IMR-90 (cell line): ENCODE results near the gene MAGEA3. TPM values are rescaled to one million over a fixed set of nuclear protein-coding genes. Genes with fewer than 3 reads are reported as not detected.

Experiments used
- ATAC-seq: fragments of 200-7000 bp; cut with Tn5 transposase; 2 replicates; pipeline ENCODE4 v1.9.1; 2020; ENCODE audit warnings: low read depth, mild to moderate bottlenecking, moderate library complexity
- BruUV-seq: library from RNA; stranded (reverse); fragments of 400-500 nt; replicated peaks from 2 replicates; lab custom pipeline; 2021; lab: Mats Ljungman, UMichigan
- CTCF ChIA-PET: fragments of 300-600 bp; formaldehyde crosslinking; extraction: SDS; loops from one replicate; lab custom pipeline; 2021; ENCODE audit warnings: antibody characterized with exemption; lab: Yijun Ruan, JAX
- POLR2A ChIA-PET: fragments of 300-600 bp; sonication (Branson Sonifier 250); formaldehyde crosslinking; loops from one replicate; lab custom pipeline; 2022; ENCODE audit warnings: antibody characterized with exemption; ENCODE audit not compliant: unreplicated experiment; lab: Charles Lee
- DNase-seq: peaks from one replicate; pipeline ENCODE4 v3.0.0; 2013
- H2AFZ ChIP-seq: replicated peaks from 2 replicates; pipeline ENCODE3; 2013; ENCODE audit warnings: low read length, mild to moderate bottlenecking; ENCODE audit not compliant: poor library complexity
- H2AK5ac ChIP-seq: 2 replicates; pipeline ENCODE4 v1.6.1; 2013; ENCODE audit warnings: low read depth, low read length, inconsistent platforms
- H2AK9ac ChIP-seq: replicated peaks from 2 replicates; pipeline ENCODE3; 2013; ENCODE audit warnings: mild to moderate bottlenecking, low read depth, low read length, moderate library complexity; ENCODE audit not compliant: poor library complexity
- H2BK120ac ChIP-seq: 2 replicates; pipeline ENCODE4 v1.6.1; 2013; ENCODE audit warnings: low read depth, low read length, inconsistent platforms
- H2BK15ac ChIP-seq: 3 replicates; pipeline ENCODE4 v1.6.1; 2013; ENCODE audit warnings: low read depth, low read length, inconsistent platforms
- H2BK20ac ChIP-seq: 2 replicates; pipeline ENCODE4 v1.6.1; 2013; ENCODE audit warnings: low read depth, mild to moderate bottlenecking, inconsistent platforms, low read length, moderate library complexity
- H2BK5ac ChIP-seq: 2 replicates; pipeline ENCODE4 v1.6.1; 2013; ENCODE audit warnings: mild to moderate bottlenecking, low read depth, low read length, inconsistent platforms; ENCODE audit not compliant: poor library complexity, severe bottlenecking
- H3K14ac ChIP-seq: replicated peaks from 2 replicates; pipeline ENCODE4 v1.6.1; 2013; ENCODE audit warnings: low read depth, low read length, inconsistent platforms
- H3K18ac ChIP-seq: 2 replicates; pipeline ENCODE4 v1.6.1; 2013; ENCODE audit warnings: low read depth, low read length, control low read depth
- H3K23ac ChIP-seq: 2 replicates; pipeline ENCODE4 v1.6.1; 2013; ENCODE audit warnings: low read depth, low read length, inconsistent platforms
- H3K27ac ChIP-seq: 2 replicates; pipeline ENCODE4 v1.5.1; 2013; ENCODE audit warnings: mild to moderate bottlenecking, control low read depth, low read length; ENCODE audit not compliant: insufficient read depth
- H3K27me3 ChIP-seq: 2 replicates; pipeline ENCODE4 v1.6.1; 2013; ENCODE audit warnings: low read length; ENCODE audit not compliant: control insufficient read depth, insufficient read depth
- H3K36me3 ChIP-seq: 2 replicates; pipeline ENCODE4 v1.6.1; 2013; ENCODE audit warnings: low read length, mixed read lengths; ENCODE audit not compliant: control insufficient read depth, insufficient read depth
- H3K4ac ChIP-seq: 2 replicates; pipeline ENCODE4 v1.6.1; 2013; ENCODE audit warnings: low read depth, low read length, inconsistent platforms
- H3K4me1 ChIP-seq: 2 replicates; pipeline ENCODE4 v1.6.1; 2013; ENCODE audit warnings: low read length, mixed read lengths; ENCODE audit not compliant: control insufficient read depth, insufficient read depth
- H3K4me2 ChIP-seq: 2 replicates; pipeline ENCODE4 v1.6.1; 2013; ENCODE audit warnings: low read depth, mild to moderate bottlenecking, control low read depth, low read length, moderate library complexity
- H3K4me3 ChIP-seq: 2 replicates; pipeline ENCODE4 v1.5.1; 2013; ENCODE audit warnings: low read depth, mild to moderate bottlenecking, control low read depth, low read length, moderate library complexity; ENCODE audit not compliant: insufficient read depth
- H3K56ac ChIP-seq: 2 replicates; pipeline ENCODE4 v1.6.1; 2013; ENCODE audit warnings: low read length, inconsistent platforms; ENCODE audit not compliant: insufficient read depth; ENCODE audit errors: extremely low read depth
- H3K79me1 ChIP-seq, 2 experiments: 2 replicates each; pipeline ENCODE4 v1.6.1; 2013; ENCODE audit warnings: low read length in 2 of 2, inconsistent platforms in 1 of 2, low read depth in 1 of 2
- H3K9ac ChIP-seq: 2 replicates; pipeline ENCODE4 v1.6.1; 2013; ENCODE audit warnings: low read depth, low read length, control low read depth
- H3K9me1 ChIP-seq: 2 replicates; pipeline ENCODE4 v1.6.1; 2013; ENCODE audit warnings: low read length, inconsistent platforms; ENCODE audit not compliant: insufficient read depth
- H3K9me3 ChIP-seq: 2 replicates; pipeline ENCODE4 v1.6.1; 2013; ENCODE audit warnings: low read length; ENCODE audit not compliant: control insufficient read depth, insufficient read depth
- H4K20me1 ChIP-seq: 2 replicates; pipeline ENCODE4 v1.6.1; 2013; ENCODE audit warnings: low read length, inconsistent platforms; ENCODE audit not compliant: insufficient read depth
- H4K5ac ChIP-seq: 2 replicates; pipeline ENCODE4 v1.6.1; 2013; ENCODE audit warnings: mild to moderate bottlenecking, low read depth, low read length, control low read depth
- H4K8ac ChIP-seq, 2 experiments: 2 replicates each; pipeline ENCODE4 v1.6.1; 2013; ENCODE audit warnings: low read depth in 2 of 2, low read length in 2 of 2, control low read depth in 1 of 2, inconsistent platforms in 1 of 2
- H4K91ac ChIP-seq: 2 replicates; pipeline ENCODE4 v1.6.1; 2013; ENCODE audit warnings: low read depth, low read length, inconsistent platforms; ENCODE audit not compliant: insufficient read depth
- BHLHE40 ChIP-seq: fragments of 150-350 bp; IDR thresholded peaks from 2 replicates; pipeline ENCODE4 v1.6.1; 2016; ENCODE audit warnings: mild to moderate bottlenecking, low read depth, low read length
- CEBPB ChIP-seq: IDR thresholded peaks from 2 replicates; pipeline ENCODE4 v1.6.1; 2012; ENCODE audit warnings: low read depth, low read length, improper control_type of control experiment
- CHD1 ChIP-seq: IDR thresholded peaks from 2 replicates; pipeline ENCODE4 v1.6.1; 2012; ENCODE audit warnings: low read depth, low read length, improper control_type of control experiment
- MAFK ChIP-seq: IDR thresholded peaks from 2 replicates; pipeline ENCODE4 v1.6.1; 2012; ENCODE audit warnings: low read depth, low read length, improper control_type of control experiment
- MAZ ChIP-seq: IDR thresholded peaks from 2 replicates; pipeline ENCODE4 v1.6.1; 2012; ENCODE audit warnings: low read depth, mild to moderate bottlenecking, low read length, improper control_type of control experiment, moderate library complexity, borderline replicate concordance
- MXI1 ChIP-seq: IDR thresholded peaks from 2 replicates; pipeline ENCODE4 v1.6.1; 2012; ENCODE audit warnings: low read depth, mild to moderate bottlenecking, low read length, moderate library complexity, borderline replicate concordance
- POLR2A ChIP-seq: IDR thresholded peaks from 2 replicates; pipeline ENCODE4 v1.6.1; 2012; ENCODE audit warnings: mild to moderate bottlenecking, low read depth, low read length
- RAD21 ChIP-seq: IDR thresholded peaks from 2 replicates; pipeline ENCODE4 v1.6.1; 2012; ENCODE audit warnings: low read length, improper control_type of control experiment
- SMC3 ChIP-seq: fragments of 150-350 bp; IDR thresholded peaks from 2 replicates; pipeline ENCODE4 v1.6.1; 2016; ENCODE audit warnings: low read depth, mild to moderate bottlenecking, antibody characterized with exemption, low read length, moderate library complexity
- USF2 ChIP-seq: fragments of 150-350 bp; IDR thresholded peaks from 2 replicates; pipeline ENCODE4 v1.6.1; 2017; ENCODE audit warnings: mild to moderate bottlenecking, antibody characterized with exemption, low read length, low read depth
- WGBS, 2 experiments: methylation state at CpG; one replicate each; pipeline versions ENCODE4 v1.1.5 to v1.1.7; 2013; ENCODE audit warnings: missing lambda C conversion rate in 2 of 2; ENCODE audit not compliant: insufficient read length in 1 of 2; ENCODE audit errors: extremely low coverage in 2 of 2; 5-methylcytosine and 5-hydroxymethylcytosine counted together
- dilution Hi-C: fragments of 300-500 bp; cut with HindIII; formaldehyde crosslinking; loops from one replicate; pipeline ENCODE4 v1.14.3; 2018; ENCODE audit warnings: low sequenced_read_pairs; ENCODE audit not compliant: unreplicated experiment
- in situ Hi-C: fragments of 300-500 bp; cut with MboI; formaldehyde crosslinking; loops from 3 replicates; pipeline ENCODE4 v1.14.3; 2019; ENCODE audit warnings: low sequenced_read_pairs, inconsistent platforms, mixed read lengths
- intact Hi-C: fragments of 100-400 bp; cut with micrococcal nuclease; formaldehyde crosslinking; loops from 2 replicates; pipeline ENCODE4 v1.10.0; 2022
- polyA plus RNA-seq, 3 experiments: library from polyadenylated mRNA; depleted of rRNA; stranded (reverse); fragments of >200 nt; gene quantifications; 2 replicates each; pipeline ENCODE4 v1.2.3, GENCODE V29; 2012; ENCODE audit warnings: low replicate concordance in 1 of 3
- total RNA-seq: library from RNA; depleted of rRNA; stranded (reverse); fragments of >200 nt; gene quantifications from 2 replicates; pipeline ENCODE4 v1.2.3, GENCODE V29; 2012
- TF ChIP-seq, protein P1 (sequence below): fragments of 150-350 bp; IDR thresholded peaks from 2 replicates; pipeline ENCODE4 v1.6.1; 2016; ENCODE audit warnings: low read depth, mild to moderate bottlenecking, low read length, moderate library complexity, borderline replicate concordance

The MAGEA3 gene
- total and polyA plus RNA-seq, 2 of the 4 experiments (the other 2 are of a cell fraction): not detected

DNA sequence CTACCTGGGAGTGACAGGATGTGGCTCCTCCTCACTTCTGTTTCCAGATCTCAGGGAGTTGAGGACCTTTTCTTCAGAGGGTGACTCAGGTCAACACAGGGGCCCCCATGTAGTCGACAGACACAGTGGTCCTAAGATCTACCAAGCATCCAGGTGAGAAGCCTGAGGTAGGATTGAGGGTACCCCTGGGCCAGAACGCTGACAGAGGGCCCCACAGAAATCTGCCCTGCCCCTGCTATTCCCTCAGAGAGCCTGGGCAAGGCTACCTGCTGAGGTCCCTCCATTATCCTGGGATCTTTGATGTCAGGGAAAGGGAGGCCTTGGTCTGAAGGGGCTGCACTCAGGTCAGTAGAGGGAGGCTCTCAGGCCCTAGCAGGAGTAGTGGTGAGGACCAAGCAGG lies 36.5 kb downstream of the MAGEA3 start:
- H2AK9ac ChIP-seq: no peak overlapping the region
- no peaks in the 10 kb centered on the region; the same call in 1 of the 2 replicates for H3K9me3 ChIP-seq
- no peak overlapping the region for H2BK120ac ChIP-seq
- no peak overlapping the region for H3K9ac ChIP-seq
- no peak overlapping the region for H3K4me2 ChIP-seq
- no peaks in the 10 kb centered on the region for H3K36me3 ChIP-seq
- no peak overlapping the region for H3K4me3 ChIP-seq
- no peak overlapping the region for H3K4ac ChIP-seq
- no peaks in the 10 kb centered on the region for H3K79me1 ChIP-seq
- H3K27me3 ChIP-seq: no peaks in the 10 kb centered on the region
- BruUV-seq: no TSS peak
- no peaks in the 10 kb centered on the region for H3K9me1 ChIP-seq
- no peak overlapping the region for H2BK20ac ChIP-seq
- H3K23ac ChIP-seq: no peak overlapping the region
- CTCF ChIA-PET: no interaction called here
- TF ChIP-seq CHD1 (no peak), BHLHE40 (no peak), USF2 (no peak), RAD21 (no peak), MXI1 (no peak), POLR2A (no peak), CEBPB (no peak), MAFK (no peak), MAZ (no peak), SMC3 (no peak)
- TF ChIP-seq, protein P1, sequence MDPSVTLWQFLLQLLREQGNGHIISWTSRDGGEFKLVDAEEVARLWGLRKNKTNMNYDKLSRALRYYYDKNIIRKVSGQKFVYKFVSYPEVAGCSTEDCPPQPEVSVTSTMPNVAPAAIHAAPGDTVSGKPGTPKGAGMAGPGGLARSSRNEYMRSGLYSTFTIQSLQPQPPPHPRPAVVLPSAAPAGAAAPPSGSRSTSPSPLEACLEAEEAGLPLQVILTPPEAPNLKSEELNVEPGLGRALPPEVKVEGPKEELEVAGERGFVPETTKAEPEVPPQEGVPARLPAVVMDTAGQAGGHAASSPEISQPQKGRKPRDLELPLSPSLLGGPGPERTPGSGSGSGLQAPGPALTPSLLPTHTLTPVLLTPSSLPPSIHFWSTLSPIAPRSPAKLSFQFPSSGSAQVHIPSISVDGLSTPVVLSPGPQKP: no peak
- H4K5ac ChIP-seq: no peak overlapping the region
- H4K8ac ChIP-seq: no peak overlapping the region
- DNase-seq (no peak), ATAC-seq (no peak)
- WGBS, 2 experiments: no CpG with 5 or more reads among the region's 2 CpGs
- no peak overlapping the region for H2AK5ac ChIP-seq
- H3K27ac ChIP-seq: no peak overlapping the region
- H3K18ac ChIP-seq: no peak overlapping the region
- intact Hi-C loops (no loop called here), dilution Hi-C loops (no loop called here), in situ Hi-C loops (no loop called here)
- POLR2A ChIA-PET: no interaction called here
- H2BK5ac ChIP-seq: no peak overlapping the region
- no peak overlapping the region for H2BK15ac ChIP-seq
- no peak overlapping the region for H4K91ac ChIP-seq
- no peak overlapping the region for H3K14ac ChIP-seq
- H3K56ac ChIP-seq: no peak overlapping the region
- H3K4me1 ChIP-seq: no peaks in the 10 kb centered on the region
- no peak overlapping the region for H2AFZ ChIP-seq
- H4K20me1 ChIP-seq: no peaks in the 10 kb centered on the region
